ENCODE data around the gene ABI1. TPM values are rescaled to one million over a fixed set of nuclear protein-coding genes. Genes with fewer than 3 reads are reported as not detected.

The ABI1 gene
- total and polyA plus RNA-seq, 2 donors (not counting 1 experiment from before 2014, with no cell fraction given) = 37.8 to 80.5 TPM

DNA sequence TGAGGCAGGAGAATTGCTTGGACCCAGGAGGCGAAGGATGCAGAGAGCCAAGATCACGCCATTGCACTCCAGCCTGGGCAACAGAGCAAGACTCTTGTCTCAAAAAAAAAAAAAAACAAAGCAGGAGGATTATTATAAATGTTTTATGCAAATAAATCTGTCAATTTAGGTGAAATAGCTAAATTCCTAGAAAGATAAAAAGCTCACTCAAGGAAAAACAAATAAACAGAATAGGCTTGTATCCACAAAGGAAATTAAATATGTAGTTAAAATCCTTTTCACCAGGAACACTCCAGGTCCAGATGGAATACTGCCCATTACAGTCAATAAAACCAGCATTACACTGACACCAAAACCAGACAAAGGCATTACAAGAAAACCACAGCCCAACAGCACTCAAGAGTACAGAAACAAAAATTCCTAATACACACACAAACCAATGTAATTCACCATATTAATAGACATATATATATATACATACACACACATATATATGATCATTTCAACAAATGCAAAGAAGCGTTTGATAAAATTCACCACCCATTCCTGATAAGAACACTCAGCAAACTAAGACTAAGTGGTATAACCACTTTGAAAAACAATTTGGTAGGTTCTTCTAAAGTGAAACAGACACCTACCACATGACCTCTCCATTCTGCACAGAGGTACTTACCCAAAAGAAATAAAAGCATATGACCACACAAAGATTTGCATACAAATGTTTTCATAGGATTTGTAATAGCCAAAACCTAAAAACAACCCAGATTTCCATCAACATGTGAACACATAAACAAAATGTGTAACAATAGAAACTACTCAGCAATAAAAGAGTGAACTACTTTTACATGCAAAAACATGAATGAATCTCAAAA lies 38.8 kb downstream of the ABI1 start:
- peaks cover 97% of the 10 kb centered on the region for H3K79me2 ChIP-seq (ENCODE audit: control insufficient read depth, insufficient read depth, low read length)
- H3K4me1 Mint-ChIP-seq = peaks cover 61% of the 10 kb centered on the region

More for the DNA sequence above, 38.8 kb downstream of the ABI1 start:
- Mint-ChIP-seq H3K4me3 (no peak overlapping the region), H3K9me3 (ENCODE audit: insufficient read depth) (peaks cover 2% of the 10 kb centered on the region), H3K27ac (no peak overlapping the region), H3K27me3 (no peaks in the 10 kb centered on the region)
- 92% methylated on average over 2 of the region's 3 CpGs for WGBS (ENCODE audit: insufficient coverage)
- no peak for ATAC-seq (ENCODE audit: low read depth)
- intact Hi-C loops (cut with micrococcal nuclease) = loop anchor here (5.0 kb wide), 1 partner anchor 35 kb away; no protein-coding TSS in a partner anchor
- H2AFZ ChIP-seq (ENCODE audit: insufficient read depth, low read depth, low read length, poor library complexity, severe bottlenecking) = no peak overlapping the region
- H3K27ac ChIP-seq (ENCODE audit: low read length in 2 of 2) = peak overlapping the region in 1 of 2 donors; percentile 45
- H3K9ac ChIP-seq (ENCODE audit: low read length) = no peak overlapping the region
- POLR2A ChIA-PET = interaction anchor here (0.7 kb wide), 1 partner anchor 50 kb away, joined by 3 read pairs; no protein-coding TSS in a partner anchor
- H3K4me1 ChIP-seq (ENCODE audit: control insufficient read depth in 2 of 2, insufficient read depth in 2 of 2, low read length in 2 of 2) = peaks cover 4 to 17% of the 10 kb centered on the region in 2 donors
- DNase-seq = no peak
- no peak overlapping the region for H3K4me2 ChIP-seq (replicated peaks; ENCODE audit: low read depth, low read length, poor library complexity, severe bottlenecking)
- peaks cover 52% of the 10 kb centered on the region for H4K20me1 ChIP-seq (ENCODE audit: control insufficient read depth, insufficient read depth, low read length, poor library complexity, severe bottlenecking)
- peaks cover 6 to 9% of the 10 kb centered on the region in 2 experiments for H3K36me3 ChIP-seq (replicated peaks in 1 of 2; ENCODE audit: control extremely low read depth in 1 of 2, control insufficient read depth in 1 of 2, extremely low read depth in 1 of 2, insufficient read depth in 2 of 2, low read length in 1 of 2)
- no peak overlapping the region for H3K4me3 ChIP-seq (ENCODE audit: control extremely low read depth in 1 of 5, extremely low read depth in 1 of 5, insufficient read depth in 1 of 5, low read depth in 2 of 5, low read length in 4 of 5)
- TF ChIP-seq, protein P1, sequence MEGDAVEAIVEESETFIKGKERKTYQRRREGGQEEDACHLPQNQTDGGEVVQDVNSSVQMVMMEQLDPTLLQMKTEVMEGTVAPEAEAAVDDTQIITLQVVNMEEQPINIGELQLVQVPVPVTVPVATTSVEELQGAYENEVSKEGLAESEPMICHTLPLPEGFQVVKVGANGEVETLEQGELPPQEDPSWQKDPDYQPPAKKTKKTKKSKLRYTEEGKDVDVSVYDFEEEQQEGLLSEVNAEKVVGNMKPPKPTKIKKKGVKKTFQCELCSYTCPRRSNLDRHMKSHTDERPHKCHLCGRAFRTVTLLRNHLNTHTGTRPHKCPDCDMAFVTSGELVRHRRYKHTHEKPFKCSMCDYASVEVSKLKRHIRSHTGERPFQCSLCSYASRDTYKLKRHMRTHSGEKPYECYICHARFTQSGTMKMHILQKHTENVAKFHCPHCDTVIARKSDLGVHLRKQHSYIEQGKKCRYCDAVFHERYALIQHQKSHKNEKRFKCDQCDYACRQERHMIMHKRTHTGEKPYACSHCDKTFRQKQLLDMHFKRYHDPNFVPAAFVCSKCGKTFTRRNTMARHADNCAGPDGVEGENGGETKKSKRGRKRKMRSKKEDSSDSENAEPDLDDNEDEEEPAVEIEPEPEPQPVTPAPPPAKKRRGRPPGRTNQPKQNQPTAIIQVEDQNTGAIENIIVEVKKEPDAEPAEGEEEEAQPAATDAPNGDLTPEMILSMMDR (IDR thresholded peaks at IDR 0.05) = no peak
- CTCF ChIA-PET = interaction anchor here (1.0 kb wide), 1 partner anchor 9 kb away, joined by 3 read pairs; no protein-coding TSS in a partner anchor
- peaks cover 0 to 1% (median 0%) of the 10 kb centered on the region in 3 donors for H3K9me3 ChIP-seq (ENCODE audit: control extremely low read depth in 1 of 3, control insufficient read depth in 2 of 3, insufficient read depth in 1 of 3, low read length in 2 of 3)
- no peaks in the 10 kb centered on the region for H3K27me3 ChIP-seq (replicated peaks in 1 of 4; ENCODE audit: control extremely low read depth in 1 of 4, control insufficient read depth in 3 of 4, insufficient read depth in 4 of 4, low read length in 3 of 4)

All from B cell (primary cell).